DMS79 (cell line): ENCODE data around the gene ARHGAP35.
"Not testable (repeated sequence)": the region's sequence is repeated elsewhere in the genome, so short reads cannot be mapped to it uniquely, and the experiment has no call there.

Experiments
- DNase-seq: peaks from one replicate; lab custom pipeline; 2025; lab: John Stamatoyannopoulos, UW

ARHGAP35 gene

GRCh38 chr19:46844067-46844489 lies 16.7 kb upstream of the ARHGAP35 start:
- no peak for DNase-seq

DNA sequence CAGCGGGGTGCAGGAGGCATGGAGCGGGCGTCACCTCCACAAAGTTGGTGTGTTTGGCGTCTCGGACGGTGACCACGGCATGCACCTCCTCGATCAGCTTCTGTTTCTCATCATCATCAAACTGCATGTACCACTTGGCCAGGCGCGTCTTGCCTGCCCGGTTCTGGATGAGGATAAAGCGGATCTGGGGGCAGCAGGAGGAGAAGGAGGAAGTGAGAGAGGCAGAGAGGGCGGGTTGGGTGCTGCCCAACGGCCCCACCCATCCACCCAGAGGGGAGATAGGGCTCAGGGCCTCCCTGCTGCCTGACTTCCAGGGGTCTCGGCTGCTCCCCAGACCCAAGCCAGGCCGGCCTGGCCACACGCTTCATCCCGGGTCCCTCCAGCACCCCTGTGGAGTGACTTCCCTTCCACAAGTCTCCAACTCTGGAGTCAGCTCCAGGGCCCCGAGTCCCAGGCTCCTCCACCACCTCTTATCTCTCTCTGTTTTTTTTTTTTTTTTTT lies 14.8 kb upstream of the ARHGAP35 start:
- no peak for DNase-seq

DNA sequence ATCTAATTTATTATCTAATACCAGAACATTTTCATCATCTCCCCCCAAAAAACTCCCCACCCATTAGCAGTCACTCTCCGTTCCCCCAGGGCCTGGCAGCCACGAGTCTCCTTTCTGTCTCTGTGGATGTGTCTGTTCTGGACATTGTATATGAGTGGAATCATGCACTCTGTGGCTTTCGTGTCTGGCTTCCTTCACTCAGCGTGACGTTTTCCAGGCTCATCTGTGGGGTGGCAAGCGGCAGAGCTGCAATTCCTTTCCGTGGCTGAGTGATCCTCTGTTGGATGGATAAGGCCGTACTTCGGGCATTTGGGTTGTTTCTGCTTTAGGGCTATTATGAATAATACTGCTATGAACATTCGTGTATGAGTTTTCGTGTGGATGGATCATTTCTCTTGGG lies 13.3 kb upstream of the ARHGAP35 start:
- no peak for DNase-seq

GRCh38 chr19:46848389-46848788 lies 12.4 kb upstream of the ARHGAP35 start:
- DNase-seq, result no peak

DNA sequence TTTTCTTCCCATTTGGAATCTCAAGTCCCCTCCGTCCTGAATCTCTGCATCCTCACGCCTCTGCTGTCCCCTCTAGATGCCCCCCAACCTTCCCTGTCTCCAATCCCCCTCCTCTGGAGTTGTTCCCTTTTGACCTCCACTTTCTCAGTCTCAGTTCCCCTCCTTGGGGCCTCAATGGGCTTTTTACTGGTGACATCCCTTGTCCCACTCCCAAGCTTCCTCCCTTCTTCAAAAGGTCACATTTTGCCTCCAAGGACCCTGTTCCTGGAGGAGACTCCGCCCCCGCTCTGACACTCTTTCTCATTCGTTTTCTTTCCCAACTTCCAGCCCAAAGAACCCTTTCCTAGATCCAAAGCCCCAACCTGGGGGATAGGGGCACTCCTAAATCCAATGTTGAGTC lies 11.2 kb upstream of the ARHGAP35 start:
- no peak for DNase-seq

GRCh38 chr19:46850228-46851203 lies 10.3 kb upstream of the ARHGAP35 start, which contains the start of gene AP2S1:
Gene AP2S1, minus strand, starts transcription at chr19:46850846. Its CDS starts 80 bp downstream, at chr19:46850766.
- DNase-seq, result peak; percentile 99

- DNase-seq, result no peak
Observed at GRCh38 chr19:46852830-46853229, 8.0 kb upstream of the ARHGAP35 start.

DNA sequence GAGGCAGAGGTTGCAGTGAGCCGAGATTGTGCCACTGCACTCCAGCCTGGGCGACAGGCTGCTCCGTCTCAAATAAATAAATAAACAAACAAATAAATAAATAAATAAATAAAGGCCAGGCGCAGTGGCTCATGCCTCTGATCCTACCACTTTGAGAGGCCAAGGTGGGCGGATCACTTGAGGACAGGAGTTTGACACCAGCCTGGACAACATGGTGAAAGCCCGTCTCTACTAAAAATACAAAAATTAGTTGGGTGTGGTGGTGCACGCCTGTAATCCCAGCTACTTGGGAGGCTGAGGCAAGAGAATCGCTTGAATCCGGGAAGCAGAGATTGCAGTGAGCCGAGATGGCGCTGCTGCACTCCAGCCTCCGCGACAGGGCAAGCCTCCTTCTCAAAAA lies 6.1 kb upstream of the ARHGAP35 start:
- DNase-seq, result not testable (repeated sequence)

DNA sequence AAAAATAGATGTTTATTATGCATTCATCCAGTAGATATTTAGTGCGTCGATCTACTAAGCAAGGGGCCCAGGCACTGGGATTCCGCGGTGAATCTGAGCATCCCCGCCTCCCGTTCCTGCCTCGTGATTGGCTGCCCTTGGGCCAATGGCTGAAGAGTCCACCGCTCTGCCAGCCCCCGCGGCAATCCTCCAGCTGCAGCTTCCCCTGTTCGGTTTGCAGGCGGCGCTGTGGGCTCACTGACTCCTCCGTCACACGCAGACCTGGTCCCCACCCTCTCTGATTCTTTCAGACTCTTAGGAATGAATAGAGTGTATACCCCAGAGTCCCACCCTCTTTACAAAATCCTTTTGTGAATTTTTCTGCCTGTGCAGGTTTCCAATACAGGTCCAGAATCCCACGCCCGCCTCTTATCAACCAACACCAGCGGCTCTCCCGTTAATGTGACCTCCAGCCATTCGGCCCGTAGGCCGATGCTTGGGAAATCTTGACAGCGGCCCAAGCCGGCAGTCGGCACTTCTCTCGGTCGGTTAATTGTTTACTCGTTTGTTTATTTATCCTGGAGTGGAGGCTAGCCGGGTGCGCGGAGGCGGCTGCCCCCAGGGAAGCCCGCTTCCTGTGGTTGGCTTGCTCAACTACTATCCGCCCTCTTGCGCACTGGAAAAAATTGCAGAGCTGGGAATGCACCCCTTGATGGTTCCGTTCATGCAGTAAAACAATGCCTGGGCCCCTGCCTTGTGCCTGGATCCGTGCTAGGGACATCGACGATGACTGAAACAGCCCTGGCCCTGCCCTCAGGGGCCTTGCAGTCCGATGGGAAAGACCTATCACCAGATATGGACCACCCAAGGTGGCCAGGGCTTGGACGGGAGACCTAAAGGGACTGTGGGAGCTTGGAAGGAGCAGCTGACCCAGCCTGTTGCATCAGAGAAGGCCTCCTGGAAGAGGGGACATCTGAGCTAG lies 4.5 kb upstream of the ARHGAP35 start:
- DNase-seq, result peak; percentile 92

DNA sequence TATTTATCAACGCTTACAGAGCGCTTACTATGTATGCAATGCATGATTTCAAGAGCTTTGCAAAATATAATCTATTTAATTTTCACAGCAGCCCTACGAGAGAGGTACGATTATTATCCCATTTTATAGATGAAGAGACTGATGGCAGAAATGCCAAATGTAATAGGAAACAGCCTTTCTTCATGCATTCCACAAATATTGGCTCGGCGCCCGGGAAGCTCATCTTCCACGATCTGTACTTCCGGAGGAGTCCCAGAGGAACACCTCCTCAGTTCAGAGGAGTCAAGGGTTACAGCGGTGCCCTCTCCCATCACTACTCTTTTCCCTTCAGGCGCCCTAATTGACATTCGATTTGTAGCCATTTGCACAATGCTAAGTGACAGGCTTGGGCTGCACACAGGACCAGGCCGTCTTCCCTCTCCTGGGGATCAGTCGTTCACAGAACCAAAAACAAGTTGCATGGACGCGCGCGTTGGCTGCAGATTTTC lies 1.1 kb upstream of the ARHGAP35 start:
- peak; percentile 67 for DNase-seq

- DNase-seq, result peak; percentile 97
Observed at GRCh38 chr19:46860125-46860845, 512 bp upstream of the ARHGAP35 start.

GRCh38 chr19:46861691-46862502 lies 1.1 kb downstream of the ARHGAP35 start:
- no peak for DNase-seq

GRCh38 chr19:46862503-46862834 lies 1.7 kb downstream of the ARHGAP35 start:
- DNase-seq, result no peak

DNA sequence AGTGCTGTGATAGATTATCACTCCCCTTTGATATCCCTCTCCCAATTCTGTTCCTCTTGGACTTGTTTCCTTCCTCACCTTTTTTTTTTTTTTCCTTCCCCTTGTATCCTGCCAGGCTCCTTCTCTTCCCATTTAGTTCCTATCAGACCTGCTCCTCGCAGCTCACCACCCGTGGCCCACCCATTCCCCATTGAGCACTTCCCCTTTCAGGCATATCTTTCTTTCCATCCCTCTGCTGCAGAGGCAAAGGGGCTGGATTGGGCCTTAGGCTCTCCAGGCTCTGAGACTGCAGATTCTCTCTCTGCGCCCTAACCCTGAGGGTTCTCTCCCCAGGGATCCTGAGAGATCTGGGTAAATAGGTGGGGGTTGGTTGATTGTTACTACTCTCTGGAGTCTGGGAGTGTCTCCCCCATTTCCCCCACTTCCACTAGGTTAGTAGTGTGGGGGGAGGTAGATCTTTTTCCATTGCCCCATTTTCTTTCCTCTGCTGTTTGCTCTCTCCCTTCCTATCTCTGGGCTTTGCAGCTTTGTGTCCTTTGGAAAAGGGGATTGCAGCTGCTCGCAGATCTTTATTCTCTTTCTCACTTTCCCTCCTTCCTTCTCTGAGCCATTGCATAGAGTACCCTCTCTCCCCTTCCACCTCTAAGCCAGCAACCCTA lies 2.3 kb downstream of the ARHGAP35 start:
- DNase-seq, result no peak

DNA sequence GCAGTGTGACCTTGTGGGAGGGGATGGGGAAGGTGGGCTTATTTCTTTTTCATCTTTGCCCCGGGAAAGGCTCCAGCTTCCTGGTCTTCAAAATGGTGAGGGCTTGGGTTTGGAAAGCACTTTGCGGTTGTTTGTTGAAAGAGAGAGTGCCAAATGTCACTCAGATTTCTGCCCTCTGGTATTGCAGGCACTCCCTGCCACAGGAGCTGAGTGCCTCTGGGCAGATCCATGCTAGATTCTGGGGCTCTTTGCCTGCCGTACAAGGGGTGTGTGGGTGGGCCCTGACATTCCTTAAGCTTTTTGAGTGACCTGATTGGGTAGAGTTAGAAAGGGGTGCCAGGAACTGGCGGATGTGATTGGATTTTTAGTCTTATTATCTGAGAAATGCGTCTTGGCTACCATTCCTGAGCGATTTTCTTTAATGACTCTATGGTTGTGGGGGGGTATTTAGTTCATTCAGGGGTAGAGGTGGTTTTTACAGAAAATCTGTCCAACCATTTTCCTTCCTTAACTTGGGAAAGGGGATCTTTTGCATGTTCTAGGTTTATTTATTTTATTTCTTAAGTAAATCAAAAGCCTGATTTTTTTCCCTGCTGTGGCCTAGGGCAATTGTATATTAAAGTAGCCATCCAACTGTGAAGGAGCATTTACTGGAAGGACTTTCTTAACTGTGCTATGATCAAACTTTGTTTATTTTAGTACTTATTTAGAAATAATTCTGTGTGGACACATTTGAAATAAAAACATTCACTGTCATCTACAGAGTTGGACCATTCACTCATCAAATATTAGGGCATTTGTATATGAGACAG lies 3.2 kb downstream of the ARHGAP35 start:
- DNase-seq, result peak; percentile 68

DNA sequence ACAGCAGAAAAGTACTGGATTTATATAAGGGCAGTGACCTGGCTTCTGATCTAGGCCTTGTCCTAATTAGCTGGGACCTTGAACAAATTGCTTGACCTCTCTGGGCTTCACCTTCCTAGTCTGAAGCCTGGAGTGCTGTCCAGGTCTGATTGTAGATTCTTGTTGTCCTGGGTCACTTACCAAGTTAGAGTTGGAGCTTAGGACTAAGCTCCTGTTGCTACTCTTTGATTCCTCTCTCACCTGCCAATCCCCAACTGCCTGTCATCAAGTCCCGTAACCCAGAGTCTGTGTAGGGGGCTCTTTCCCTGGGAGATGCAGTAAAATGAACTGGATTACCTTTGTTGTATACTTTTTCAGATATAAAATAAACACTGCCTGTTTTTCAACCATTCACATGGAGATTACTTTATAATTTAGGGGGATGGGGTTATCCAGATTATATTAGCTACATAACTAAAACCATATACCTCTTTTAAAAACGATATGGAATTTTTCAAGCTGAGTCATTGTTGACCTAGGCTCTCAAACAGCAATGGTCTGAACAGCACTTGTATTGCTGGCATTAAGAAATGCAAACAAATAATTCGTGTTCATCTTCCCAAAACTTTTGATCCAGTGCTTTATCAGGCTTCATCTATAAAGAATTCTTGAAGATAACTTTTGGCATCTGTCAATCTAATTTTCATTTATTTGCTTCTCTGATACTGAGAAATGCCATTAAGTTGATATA lies 5.8 kb downstream of the ARHGAP35 start:
- DNase-seq, result no peak

DNA sequence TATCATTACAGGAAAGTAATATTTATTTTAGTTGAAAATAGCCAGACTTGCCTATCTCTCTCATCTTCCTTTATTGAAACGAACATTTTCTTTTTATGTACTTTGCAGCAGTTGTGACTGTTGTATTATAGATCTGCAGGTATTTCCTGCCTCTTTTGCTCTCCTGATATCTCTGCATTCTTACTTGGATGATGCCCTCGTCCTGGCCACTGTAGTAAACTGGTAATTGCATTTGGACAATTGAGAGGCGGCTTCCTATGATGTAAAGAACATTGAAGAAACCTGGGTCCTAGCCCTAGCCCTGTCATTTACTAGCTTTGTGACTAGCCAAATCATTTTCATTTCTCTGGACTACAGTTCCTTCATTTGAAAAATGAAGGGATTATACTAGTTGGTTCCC lies 6.4 kb downstream of the ARHGAP35 start:
- no peak for DNase-seq

DNA sequence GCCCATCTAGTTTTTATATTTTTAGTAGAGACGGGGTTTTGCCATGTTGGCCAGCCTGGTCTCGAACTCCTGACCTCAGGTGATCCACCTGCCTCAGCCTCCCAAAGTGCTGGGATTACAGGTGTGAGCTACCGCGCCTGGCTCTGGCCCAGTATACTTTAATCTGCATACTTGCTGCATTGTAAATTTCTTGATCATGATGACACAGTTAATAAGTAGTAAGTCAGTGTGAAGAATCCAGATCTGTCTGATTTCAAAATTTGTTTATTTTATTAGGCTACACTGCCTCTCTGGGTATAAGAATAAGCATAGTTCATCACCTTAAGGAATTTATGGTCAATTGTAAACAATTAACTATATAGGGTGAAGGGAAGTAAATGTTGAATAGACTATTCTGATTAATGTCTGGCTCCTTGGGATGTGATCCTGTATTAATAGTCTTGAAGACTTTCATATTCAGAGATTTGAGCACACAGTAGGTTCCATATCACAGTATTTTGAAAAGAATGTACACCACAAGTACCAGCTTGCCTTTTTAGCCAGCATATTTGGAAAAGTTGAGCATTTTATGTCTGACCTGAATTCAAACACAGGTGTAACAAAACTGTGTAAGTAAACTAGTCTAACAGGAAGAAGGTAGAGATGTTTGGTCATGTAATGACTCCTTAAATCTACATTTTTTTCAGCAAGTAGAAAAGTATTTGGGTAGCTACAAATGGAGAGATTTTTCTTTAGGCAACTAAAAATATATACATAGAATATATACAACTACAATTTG lies 7.4 kb downstream of the ARHGAP35 start:
- no peak for DNase-seq
